Trophoblast cell (in vitro differentiated cells and primary cell): ENCODE measurements around the gene FAAH.

Experiments used
- DNase-seq, 2 donors: peaks; one replicate each; pipeline ENCODE4 v3.0.0-alpha.2; 2016
- H2AFZ ChIP-seq: 2 replicates; pipeline ENCODE4 v1.6.1; 2013; ENCODE audit warnings: low read length, moderate library complexity, mild to moderate bottlenecking; ENCODE audit not compliant: insufficient read depth, poor library complexity
- H2AK5ac ChIP-seq: 2 replicates; pipeline ENCODE4 v1.6.1; 2013; ENCODE audit warnings: mild to moderate bottlenecking, low read length
- H2BK120ac ChIP-seq: 2 replicates; pipeline ENCODE4 v1.6.1; 2013; ENCODE audit warnings: low read length, mild to moderate bottlenecking, moderate library complexity; ENCODE audit not compliant: insufficient read depth, poor library complexity
- H2BK12ac ChIP-seq: 2 replicates; pipeline ENCODE4 v1.6.1; 2013; ENCODE audit warnings: mild to moderate bottlenecking, low read length, moderate library complexity
- H2BK5ac ChIP-seq: 2 replicates; pipeline ENCODE4 v1.6.1; 2013; ENCODE audit warnings: low read length, low read depth, moderate library complexity, mild to moderate bottlenecking; ENCODE audit not compliant: poor library complexity
- H3K14ac ChIP-seq: 2 replicates; pipeline ENCODE4 v1.6.1; 2013; ENCODE audit warnings: mild to moderate bottlenecking, low read length
- H3K18ac ChIP-seq: 2 replicates; pipeline ENCODE4 v1.6.1; 2013; ENCODE audit warnings: mild to moderate bottlenecking, low read length
- H3K23ac ChIP-seq: 2 replicates; pipeline ENCODE4 v1.6.1; 2013; ENCODE audit warnings: low read length
- H3K27ac ChIP-seq: 2 replicates; pipeline ENCODE4 v1.5.1; 2013; ENCODE audit warnings: low read depth, mild to moderate bottlenecking, inconsistent platforms, low read length, moderate library complexity
- H3K27me3 ChIP-seq: 2 replicates; pipeline ENCODE4 v1.6.1; 2013; ENCODE audit warnings: inconsistent platforms, mild to moderate bottlenecking, low read length, moderate library complexity; ENCODE audit not compliant: insufficient read depth
- H3K36me3 ChIP-seq, 2 experiments: 1 replicate in 1 of 2; 2 replicates in 1 of 2; pipeline ENCODE4 v1.6.1; 2013; ENCODE audit warnings: low read length in 2 of 2, mild to moderate bottlenecking in 2 of 2, moderate library complexity in 1 of 2; ENCODE audit not compliant: insufficient read depth in 2 of 2, control insufficient read depth in 1 of 2
- H3K4ac ChIP-seq: 2 replicates; pipeline ENCODE4 v1.6.1; 2013; ENCODE audit warnings: low read depth, mild to moderate bottlenecking, low read length, moderate library complexity
- H3K4me1 ChIP-seq, 2 experiments: 1 replicate in 1 of 2; 2 replicates in 1 of 2; pipeline ENCODE4 v1.6.1; 2013; ENCODE audit warnings: low read length in 2 of 2, mild to moderate bottlenecking in 2 of 2, moderate library complexity in 1 of 2; ENCODE audit not compliant: insufficient read depth in 2 of 2, control insufficient read depth in 1 of 2
- H3K4me2 ChIP-seq: 2 replicates; pipeline ENCODE4 v1.6.1; 2013; ENCODE audit warnings: inconsistent platforms, mild to moderate bottlenecking, low read length, moderate library complexity
- H3K4me3 ChIP-seq: 2 replicates; pipeline ENCODE4 v1.5.1; 2013; ENCODE audit warnings: mild to moderate bottlenecking, low read depth, low read length, inconsistent platforms
- H3K79me1 ChIP-seq: one replicate; pipeline ENCODE4 v1.6.1; 2013; ENCODE audit warnings: low read length
- H3K79me2 ChIP-seq: 2 replicates; pipeline ENCODE4 v1.6.1; 2013; ENCODE audit warnings: low read length, mild to moderate bottlenecking; ENCODE audit not compliant: control insufficient read depth, insufficient read depth, poor library complexity
- H3K9ac ChIP-seq: 2 replicates; pipeline ENCODE4 v1.6.1; 2013; ENCODE audit warnings: mild to moderate bottlenecking, low read length
- H3K9me3 ChIP-seq: 2 replicates; pipeline ENCODE4 v1.6.1; 2013; ENCODE audit warnings: low read depth, mild to moderate bottlenecking, control low read depth, inconsistent platforms, low read length; ENCODE audit not compliant: insufficient read depth
- H4K12ac ChIP-seq: 2 replicates; pipeline ENCODE4 v1.6.1; 2013; ENCODE audit warnings: low read depth, mild to moderate bottlenecking, low read length, moderate library complexity
- H4K8ac ChIP-seq: 2 replicates; pipeline ENCODE4 v1.6.1; 2013; ENCODE audit warnings: low read depth, mild to moderate bottlenecking, low read length, moderate library complexity
- H4K91ac ChIP-seq: one replicate; pipeline ENCODE4 v1.6.1; 2013; ENCODE audit warnings: low read depth, mild to moderate bottlenecking, low read length, moderate library complexity
- WGBS: extraction: QIAGEN DNeasy Blood & Tissue Kit; methylation state at CpG from one replicate; pipeline ENCODE4 v1.1.7; 2013; ENCODE audit warnings: missing lambda C conversion rate; ENCODE audit not compliant: insufficient read length, insufficient coverage; ENCODE audit errors: extremely low coverage; 5-methylcytosine and 5-hydroxymethylcytosine counted together

FAAH gene

GRCh38 chr1:46421739-46422138, 27.6 kb downstream of the FAAH start:
- Histone ChIP-seq H4K12ac (no peak overlapping the region), H3K4me3 (no peak overlapping the region), H3K79me1 (no peaks in the 10 kb centered on the region), H2BK12ac (no peak overlapping the region), H4K8ac (no peak overlapping the region), H2AFZ (no peak overlapping the region), H2BK5ac (no peak overlapping the region), H3K4ac (no peak overlapping the region), H3K9ac (no peak overlapping the region), H3K4me2 (no peak overlapping the region), H3K9me3 (peaks cover 2% of the 10 kb centered on the region), H3K27ac (no peak overlapping the region), H2AK5ac (no peak overlapping the region), H4K91ac (no peak overlapping the region), H3K4me1 (no peaks in the 10 kb centered on the region), H3K79me2 (no peaks in the 10 kb centered on the region), H3K23ac (no peak overlapping the region), H2BK120ac (no peak overlapping the region), H3K18ac (no peak overlapping the region), H3K14ac (no peak overlapping the region), H3K27me3 (peaks cover 3% of the 10 kb centered on the region), H3K36me3 (no peaks in the 10 kb centered on the region)
- no peak for DNase-seq
- WGBS = no CpG with 5 or more reads among the region's 5 CpGs

- Histone ChIP-seq H2AK5ac (no peak overlapping the region), H2AFZ (no peak overlapping the region), H3K79me1 (no peaks in the 10 kb centered on the region), H3K9me3 (peaks cover 2% of the 10 kb centered on the region), H3K4me2 (no peak overlapping the region), H3K18ac (no peak overlapping the region), H2BK12ac (no peak overlapping the region), H2BK120ac (no peak overlapping the region), H3K23ac (no peak overlapping the region), H3K27ac (no peak overlapping the region), H4K8ac (no peak overlapping the region), H3K14ac (no peak overlapping the region), H3K79me2 (no peaks in the 10 kb centered on the region), H3K4ac (no peak overlapping the region), H3K4me3 (no peak overlapping the region), H4K12ac (no peak overlapping the region), H3K4me1 (no peaks in the 10 kb centered on the region), H2BK5ac (no peak overlapping the region), H4K91ac (no peak overlapping the region), H3K27me3 (peaks cover 3% of the 10 kb centered on the region), H3K9ac (no peak overlapping the region), H3K36me3 (no peaks in the 10 kb centered on the region)
- no peak for DNase-seq
- no CpG with 5 or more reads among the region's 9 CpGs for WGBS
Observed at GRCh38 chr1:46422261-46422871, 28.2 kb downstream of the FAAH start.

- Histone ChIP-seq H2AK5ac (no peak overlapping the region), H3K4ac (no peak overlapping the region), H3K79me1 (no peaks in the 10 kb centered on the region), H3K4me1 (no peaks in the 10 kb centered on the region), H2AFZ (no peak overlapping the region), H3K23ac (no peak overlapping the region), H3K14ac (no peak overlapping the region), H4K91ac (no peak overlapping the region), H3K27me3 (peaks cover 3% of the 10 kb centered on the region), H4K8ac (no peak overlapping the region), H3K36me3 (no peaks in the 10 kb centered on the region), H2BK12ac (no peak overlapping the region), H3K4me2 (no peak overlapping the region), H3K9me3 (peaks cover 2% of the 10 kb centered on the region), H2BK5ac (no peak overlapping the region), H3K9ac (no peak overlapping the region), H2BK120ac (no peak overlapping the region), H4K12ac (no peak overlapping the region), H3K18ac (no peak overlapping the region), H3K27ac (no peak overlapping the region), H3K79me2 (no peaks in the 10 kb centered on the region), H3K4me3 (no peak overlapping the region)
- WGBS = no CpG with 5 or more reads among the region's 16 CpGs
- no peak for DNase-seq
Observed at GRCh38 chr1:46423574-46424240, 29.6 kb downstream of the FAAH start.

DNA sequence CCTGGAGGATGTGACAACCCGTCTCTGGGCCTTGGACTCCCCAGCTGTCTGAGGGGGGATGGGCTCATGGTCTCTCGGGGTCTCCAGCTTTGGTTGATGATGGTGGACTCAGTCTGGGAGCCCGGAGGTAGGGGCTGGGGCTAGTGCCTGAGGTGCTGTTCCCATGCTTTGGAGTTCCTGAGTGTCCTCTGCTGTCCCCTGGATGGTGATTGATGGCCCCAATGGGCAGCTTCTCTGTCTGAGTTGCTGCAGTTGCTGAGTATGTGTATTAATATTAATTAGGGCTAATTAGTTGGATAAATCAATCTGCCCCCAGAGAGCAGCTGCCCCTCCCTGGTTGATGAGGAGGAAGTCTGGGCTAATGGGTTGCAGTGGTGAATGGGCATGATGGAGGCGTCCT, 30.6 kb downstream of the FAAH start:
- H3K4me2 ChIP-seq = no peak overlapping the region
- H3K14ac ChIP-seq = no peak overlapping the region
- no peak for DNase-seq
- no peak overlapping the region for H4K12ac ChIP-seq
- no peak overlapping the region for H3K18ac ChIP-seq
- H3K9me3 ChIP-seq = peaks cover 2% of the 10 kb centered on the region
- H3K4me3 ChIP-seq = no peak overlapping the region
- H4K8ac ChIP-seq = no peak overlapping the region
- no peak overlapping the region for H2BK120ac ChIP-seq
- no peak overlapping the region for H2BK12ac ChIP-seq
- H2BK5ac ChIP-seq = no peak overlapping the region
- H2AFZ ChIP-seq = no peak overlapping the region
- no peak overlapping the region for H3K4ac ChIP-seq
- no peak overlapping the region for H4K91ac ChIP-seq
- H3K4me1 ChIP-seq = no peaks in the 10 kb centered on the region
- H2AK5ac ChIP-seq = no peak overlapping the region
- no peak overlapping the region for H3K23ac ChIP-seq
- no peak overlapping the region for H3K27ac ChIP-seq
- H3K9ac ChIP-seq = no peak overlapping the region
- no peaks in the 10 kb centered on the region for H3K79me2 ChIP-seq
- WGBS = no CpG with 5 or more reads among the region's 4 CpGs
- H3K27me3 ChIP-seq = peaks cover 1% of the 10 kb centered on the region
- H3K36me3 ChIP-seq = no peaks in the 10 kb centered on the region
- no peaks in the 10 kb centered on the region for H3K79me1 ChIP-seq
